ENCODE results near the gene MYOG.

Gene MYOG

DNA sequence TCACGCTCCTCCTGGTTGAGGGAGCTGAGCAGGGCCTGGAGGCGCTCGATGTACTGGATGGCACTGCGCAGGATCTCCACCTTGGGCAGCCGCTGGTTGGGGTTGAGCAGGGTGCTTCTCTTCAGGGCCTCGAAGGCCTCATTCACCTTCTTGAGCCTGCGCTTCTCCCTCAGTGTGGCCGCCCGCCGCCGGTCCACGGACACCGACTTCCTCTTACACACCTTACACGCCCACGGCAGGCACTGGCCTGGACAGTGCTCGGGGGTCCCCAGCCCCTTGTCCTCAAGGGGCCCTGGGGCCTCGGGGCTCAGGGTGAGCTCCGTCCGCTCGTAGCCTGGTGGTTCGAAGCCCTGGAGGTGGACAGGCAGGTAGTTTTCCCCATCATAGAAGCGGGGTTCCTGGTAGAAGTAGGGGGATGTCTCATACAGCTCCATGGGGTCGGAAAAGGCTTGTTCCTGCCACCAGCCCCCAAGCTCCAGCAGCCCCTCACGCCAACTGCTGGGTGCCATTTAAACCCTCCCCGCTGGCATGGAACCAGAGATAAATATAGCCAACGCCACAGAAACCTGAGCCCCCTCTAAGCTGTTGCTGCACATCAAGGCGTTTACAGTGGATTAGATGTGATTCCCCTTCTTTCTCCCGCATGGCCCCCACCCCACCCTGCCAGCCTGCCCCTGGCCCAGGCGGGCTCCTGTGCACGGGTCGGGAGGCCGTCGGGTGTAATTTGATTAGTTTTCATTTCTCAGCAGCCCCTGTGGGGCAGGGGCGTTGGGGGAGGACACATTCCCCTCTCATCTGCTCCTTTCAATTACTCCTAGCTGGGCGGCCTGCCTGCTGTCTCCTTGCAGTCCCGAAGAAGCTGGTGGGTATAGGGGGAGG, at the start of gene MYOG:
Gene MYOG (minus strand): TSS at position 485 of the 879 bp plus-strand sequence. CDS start 51 bp downstream, at position 434.
- DNase-seq (ENCODE audit: low read depth): no peak

GRCh38 chr1:203133970-203134725, 48.3 kb upstream of the MYOG start:
- no peak for DNase-seq (ENCODE audit: low read depth)

DNA sequence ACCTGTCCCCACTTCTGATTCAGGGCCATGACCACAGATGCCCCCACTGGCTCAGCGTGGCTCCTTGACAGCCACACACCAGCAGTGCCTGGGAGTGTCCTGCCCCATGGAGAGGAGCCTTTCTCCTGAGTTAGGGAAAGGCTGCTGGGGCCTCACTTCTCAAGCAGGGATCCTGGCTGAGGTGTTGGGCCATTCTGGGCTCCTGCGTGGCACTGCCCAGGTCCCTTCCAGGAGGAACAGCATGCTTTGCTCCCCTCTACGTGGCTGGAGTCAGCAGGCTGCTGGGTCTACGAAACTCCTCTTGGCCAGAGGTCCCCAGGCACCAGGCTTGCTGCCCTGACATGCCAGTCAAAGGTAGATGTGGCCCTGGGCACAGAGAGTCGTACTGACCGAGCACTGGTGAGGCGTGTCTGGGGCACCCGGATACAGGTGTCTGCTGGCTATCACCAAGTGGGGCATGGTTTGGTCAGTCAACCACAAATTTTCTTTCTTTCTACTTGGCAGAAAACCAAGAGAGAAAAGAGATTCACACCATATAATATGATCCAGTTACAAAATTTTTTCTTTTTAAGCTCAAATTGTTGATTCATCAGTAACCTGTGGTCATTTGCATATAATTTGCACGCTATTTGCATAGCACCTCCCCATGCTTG, 45.9 kb upstream of the MYOG start:
- no peak for DNase-seq (ENCODE audit: low read depth)

GRCh38 chr1:203130358-203130985, 44.7 kb upstream of the MYOG start:
- DNase-seq (ENCODE audit: low read depth): no peak

- no peak for DNase-seq (ENCODE audit: low read depth)
Observed at GRCh38 chr1:203129501-203130231, 43.9 kb upstream of the MYOG start.

- no peak for DNase-seq (ENCODE audit: low read depth)
Observed at GRCh38 chr1:203128716-203129500, 43.1 kb upstream of the MYOG start.

DNA sequence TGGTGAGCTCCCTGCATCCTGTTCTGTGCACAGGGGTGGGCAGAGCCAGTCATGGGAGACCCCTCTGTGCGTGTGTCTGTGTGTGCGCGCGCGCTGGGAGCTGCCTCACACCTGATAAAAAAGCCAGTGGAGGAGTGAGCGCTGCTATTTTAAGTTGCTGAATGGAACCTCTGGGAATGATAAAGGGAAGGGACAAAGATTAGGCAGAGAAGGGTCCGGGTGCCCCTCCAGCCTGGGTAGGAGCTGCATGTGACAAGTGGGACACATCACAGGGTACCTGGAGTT, 42.6 kb upstream of the MYOG start:
- DNase-seq (ENCODE audit: low read depth): no peak

- no peak for DNase-seq (ENCODE audit: low read depth)
Observed at GRCh38 chr1:203127666-203128430, 42.0 kb upstream of the MYOG start, which contains the start of gene ADORA1. Gene ADORA1, plus strand, starts transcription at chr1:203127726. Its CDS starts 1,116 bp downstream, at chr1:203128842.

- no peak for DNase-seq (ENCODE audit: low read depth)
Observed at GRCh38 chr1:203126866-203127665, 41.3 kb upstream of the MYOG start.

DNA sequence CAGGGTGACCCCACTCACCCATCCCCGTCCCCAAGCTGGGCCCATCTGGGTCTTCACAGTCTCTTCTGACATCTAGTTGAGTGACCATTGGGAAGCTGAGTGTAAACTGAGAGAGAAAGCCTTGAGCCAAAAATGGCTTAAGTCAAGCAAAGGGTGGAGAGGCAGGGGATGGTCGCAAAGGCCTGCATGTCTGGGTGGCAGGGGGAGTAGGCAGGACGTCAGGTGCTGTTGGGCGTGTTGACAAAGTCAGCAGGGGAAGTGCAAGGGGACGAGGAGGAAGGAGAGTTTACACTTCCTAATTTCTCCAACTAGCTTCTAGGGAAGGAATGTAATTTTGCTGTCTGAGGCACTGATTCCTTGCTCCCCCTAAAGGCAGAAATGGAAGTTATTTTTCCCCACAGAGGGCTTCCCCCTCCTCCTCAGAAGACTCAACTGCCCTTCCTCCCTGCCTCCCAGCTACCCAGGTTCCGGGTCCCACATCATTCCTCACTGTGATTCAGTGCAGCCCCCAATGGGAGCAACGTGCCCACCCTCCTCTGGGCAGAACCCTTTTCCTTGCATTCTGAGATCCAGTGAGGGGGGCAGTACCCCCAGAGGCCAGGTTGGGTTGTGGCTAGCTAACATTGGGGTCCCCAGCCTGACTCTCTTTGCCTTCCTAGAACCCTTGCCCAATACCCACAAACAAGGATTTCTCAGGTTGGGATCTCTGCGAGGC, 40.5 kb upstream of the MYOG start:
- DNase-seq (ENCODE audit: low read depth): no peak

GRCh38 chr1:203124546-203125317, 38.9 kb upstream of the MYOG start:
- DNase-seq (ENCODE audit: low read depth): no peak

- DNase-seq (ENCODE audit: low read depth): no peak
Observed at GRCh38 chr1:203124011-203124410, 38.2 kb upstream of the MYOG start.

DNA sequence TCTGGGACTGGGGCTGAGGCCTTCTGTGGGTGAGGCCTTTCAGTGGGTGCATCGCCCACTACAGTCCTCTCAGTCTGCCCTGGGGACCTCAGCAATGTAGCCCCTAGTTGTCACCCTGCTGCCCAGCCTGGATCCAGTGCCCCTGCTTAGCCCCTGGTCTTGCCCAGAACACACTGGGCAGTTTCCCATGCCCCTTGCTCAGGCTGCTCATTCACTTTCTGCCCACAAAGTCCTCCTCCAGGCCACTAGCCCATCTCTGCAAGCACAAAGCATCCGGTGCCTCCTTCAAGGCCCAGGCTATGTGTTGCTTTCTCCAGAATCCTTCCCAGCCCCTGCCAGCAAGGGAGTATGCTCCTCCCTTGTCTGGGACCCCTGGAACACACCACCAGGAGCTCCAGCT, 36.3 kb upstream of the MYOG start:
- DNase-seq (ENCODE audit: low read depth): no peak

DNA sequence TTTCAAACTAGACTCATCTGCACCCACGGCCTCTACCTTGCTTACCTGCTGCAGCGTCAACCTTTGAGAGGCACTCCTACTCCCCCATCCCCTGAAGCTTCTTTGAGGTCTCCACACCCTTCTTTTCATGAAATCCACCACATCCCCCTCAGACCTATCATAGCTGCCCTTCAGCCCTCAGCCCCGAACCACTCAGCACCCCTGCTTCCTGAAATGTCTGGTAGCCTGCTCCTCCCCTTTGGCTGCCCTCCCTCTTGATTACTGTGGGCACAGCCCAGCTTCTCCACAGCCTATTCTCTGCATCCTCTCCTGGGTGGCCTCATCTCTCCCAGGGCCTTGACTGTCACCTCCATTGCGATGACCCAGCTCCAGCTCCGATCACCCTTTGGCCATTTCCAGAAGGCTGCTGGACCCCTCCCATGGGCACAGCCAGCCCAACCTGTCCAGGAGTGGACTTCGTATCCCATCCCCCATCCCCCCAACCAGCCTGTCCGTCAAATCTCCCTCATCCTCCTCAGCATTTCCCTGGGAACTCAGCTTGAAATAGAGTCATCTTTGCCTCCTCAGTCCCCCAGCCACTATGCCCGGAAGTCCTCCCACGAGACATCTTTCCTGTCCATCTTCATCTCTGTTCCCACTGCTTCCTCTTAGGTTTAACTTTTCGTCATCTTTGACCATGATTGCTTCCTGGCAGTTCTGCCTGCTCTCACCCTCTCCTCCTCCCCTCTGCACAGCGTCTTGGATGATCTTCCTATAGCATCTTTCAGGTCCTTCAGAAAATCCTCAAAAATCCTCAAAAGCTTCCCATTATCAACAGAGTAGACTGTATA, 35.6 kb upstream of the MYOG start:
- no peak for DNase-seq (ENCODE audit: low read depth)

DNA sequence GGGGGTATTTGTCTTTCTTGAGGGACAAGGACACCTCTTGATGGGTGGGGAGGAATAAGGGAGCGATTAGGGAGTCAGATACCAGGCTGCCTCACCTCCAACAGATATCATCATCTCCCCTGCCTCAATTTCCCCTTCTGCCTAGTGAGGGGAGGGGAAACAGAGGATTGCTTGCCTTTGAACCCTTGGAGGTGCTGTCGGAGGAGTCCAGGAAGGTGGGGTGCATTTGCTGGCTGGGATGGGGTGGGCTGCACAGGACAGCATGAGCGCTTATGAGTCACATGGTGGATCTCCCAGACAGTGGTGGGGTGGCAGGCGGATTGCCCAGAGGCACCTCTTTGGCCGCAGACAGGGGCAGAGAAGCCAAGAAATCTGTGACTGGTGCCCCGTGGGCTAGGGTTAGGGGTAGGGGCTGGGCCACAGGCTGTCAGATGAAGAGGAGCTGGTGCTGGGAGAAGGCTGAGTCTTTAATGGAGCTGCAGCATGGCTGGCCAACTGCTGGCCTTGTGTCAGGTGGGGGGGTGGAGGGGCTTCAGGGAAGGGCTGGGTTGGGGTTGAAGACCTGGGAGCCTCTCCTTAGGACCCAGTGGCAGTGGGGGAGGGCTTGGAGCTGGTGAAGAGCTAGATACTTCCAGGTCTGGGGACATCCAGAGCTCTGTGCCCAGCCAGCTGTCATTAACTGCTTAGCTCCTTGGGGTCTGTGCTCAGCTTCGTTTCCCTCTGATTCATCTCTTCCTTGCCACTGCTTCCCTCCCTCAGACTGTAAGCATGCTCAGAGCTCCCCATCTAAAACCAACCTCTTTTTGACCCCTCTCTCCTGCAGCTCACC, 34.7 kb upstream of the MYOG start:
- no peak for DNase-seq (ENCODE audit: low read depth)
